ENCODE results near the gene SMIM41.
"Not testable (repeated sequence)": the region's sequence is repeated elsewhere in the genome, so short reads cannot be mapped to it uniquely, and the experiment has no call there.

Gene SMIM41

DNA sequence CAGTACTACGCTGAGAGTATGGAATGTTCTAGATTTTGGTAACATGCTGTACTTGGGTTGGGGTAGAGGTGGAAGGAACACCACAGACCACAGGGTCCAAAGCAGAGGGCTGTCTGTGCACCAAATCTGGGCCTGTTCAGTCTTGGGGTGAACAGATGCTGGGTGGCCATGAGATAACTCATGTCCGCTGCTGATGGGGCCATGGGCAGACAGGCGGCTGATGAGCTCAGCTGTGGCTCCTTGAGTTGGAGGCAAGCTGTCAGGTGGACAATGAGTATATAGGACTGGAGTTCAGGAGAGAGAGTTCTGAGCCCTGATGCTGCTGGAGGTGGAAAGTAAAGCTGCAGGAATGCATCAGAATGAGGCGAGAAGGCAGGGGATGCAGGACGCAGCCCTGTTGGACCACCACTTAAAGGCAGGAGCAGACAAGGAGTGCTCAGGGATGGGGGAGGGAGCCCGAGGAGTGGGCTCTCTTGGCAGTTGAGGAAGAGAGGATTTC lies 6.2 kb downstream of the SMIM41 start:
- DNase-seq (ENCODE audit: low read depth in 2 of 2): no peak

DNA sequence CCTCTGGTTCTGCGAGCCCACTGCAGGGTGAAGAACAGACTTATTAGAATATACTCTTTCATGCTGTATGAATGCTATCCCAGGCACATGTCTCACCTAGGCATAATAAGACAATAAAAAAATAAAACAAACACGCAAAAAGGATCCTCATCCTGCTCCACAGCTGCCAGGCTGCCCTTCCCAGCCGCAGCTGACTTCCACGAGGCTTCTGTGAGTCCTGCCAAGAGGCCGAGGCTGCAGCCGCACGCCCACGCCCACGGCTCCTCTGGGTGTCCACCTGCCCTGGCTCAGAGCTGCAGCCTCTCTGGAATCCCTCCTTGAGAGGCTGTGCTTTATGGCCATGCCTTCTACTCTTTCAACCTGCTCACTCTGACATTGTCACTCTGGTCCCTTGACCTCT lies 6.9 kb downstream of the SMIM41 start:
- no peak for DNase-seq (ENCODE audit: low read depth in 2 of 2)

DNA sequence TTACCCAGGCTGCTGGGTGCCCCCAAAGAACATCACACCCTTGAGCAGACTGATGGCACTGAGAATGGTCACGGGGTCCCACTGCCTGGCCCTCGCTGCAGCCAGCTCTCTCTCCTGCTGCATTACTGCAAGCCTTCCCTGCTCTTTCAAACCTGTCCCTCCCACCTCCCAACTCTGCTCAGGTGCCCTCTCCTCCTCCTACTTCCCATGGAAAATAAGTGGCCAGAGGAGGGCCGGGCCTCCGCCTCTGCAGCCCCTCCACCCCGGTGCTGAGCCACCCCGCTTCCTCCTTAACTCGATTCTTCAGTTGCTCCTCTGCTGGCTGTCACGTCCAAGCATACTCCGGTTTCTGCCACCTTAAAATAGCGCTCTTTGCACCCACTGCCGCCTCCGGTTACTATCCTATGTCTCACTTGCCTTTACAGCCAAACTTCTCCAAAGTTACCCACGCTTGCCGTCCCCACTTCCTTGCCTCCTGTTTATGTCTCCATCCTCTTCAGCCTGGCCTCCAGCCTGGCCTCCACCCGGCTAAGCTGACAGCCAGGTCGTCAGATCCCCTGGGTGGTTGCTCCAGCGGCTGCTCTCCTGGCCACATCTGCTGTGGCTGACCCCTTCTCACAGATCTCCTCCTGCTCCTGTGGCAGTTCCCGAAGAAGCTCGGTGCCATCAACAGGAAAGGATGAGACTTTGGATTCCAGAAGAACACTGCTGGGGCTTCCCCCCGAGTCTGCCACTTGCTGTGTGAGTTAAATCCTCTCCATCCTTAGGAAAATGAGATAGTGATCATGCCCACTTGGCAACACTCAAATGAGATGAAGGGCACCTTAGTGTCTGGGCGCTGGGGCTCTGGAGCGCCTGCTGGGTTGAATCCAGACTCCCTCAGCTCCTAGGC lies 7.7 kb downstream of the SMIM41 start:
- no peak for DNase-seq (ENCODE audit: low read depth in 2 of 2)

GRCh38 chr12:52087961-52088820 lies 8.7 kb downstream of the SMIM41 start:
- no peak for DNase-seq (ENCODE audit: low read depth in 2 of 2)

GRCh38 chr12:52089491-52089890 lies 10.0 kb downstream of the SMIM41 start:
- DNase-seq (ENCODE audit: low read depth in 2 of 2): no peak

GRCh38 chr12:52090291-52090690 lies 10.8 kb downstream of the SMIM41 start:
- no peak for DNase-seq (ENCODE audit: low read depth in 2 of 2)

- no peak for DNase-seq (ENCODE audit: low read depth in 2 of 2)
These were observed 11.6 kb downstream of the SMIM41 start for GRCh38 chr12:52091061-52091460.

DNA sequence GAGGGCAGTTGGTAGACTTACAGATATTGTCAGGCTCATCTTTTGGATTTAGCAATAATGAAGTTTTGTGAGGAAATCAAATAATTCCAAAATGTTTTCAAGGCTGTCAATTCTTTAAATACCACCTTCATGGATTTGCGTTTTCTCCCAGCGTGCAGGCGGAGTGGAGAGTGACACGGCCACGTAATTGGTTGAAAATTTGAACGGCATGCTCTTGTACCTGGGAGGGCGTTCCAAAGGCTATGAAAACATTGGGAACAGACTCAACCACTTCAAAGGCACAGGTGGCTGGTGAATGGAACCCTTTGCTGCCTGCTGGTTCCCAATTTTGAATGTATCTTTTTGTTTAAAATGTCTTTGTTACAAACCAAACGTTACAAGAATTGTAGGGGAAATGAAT lies 12.4 kb downstream of the SMIM41 start:
- DNase-seq (ENCODE audit: low read depth in 2 of 2): no peak

GRCh38 chr12:52093346-52093745 lies 13.8 kb downstream of the SMIM41 start:
- no peak for DNase-seq (ENCODE audit: low read depth in 2 of 2)

GRCh38 chr12:52096332-52097044 lies 17.0 kb downstream of the SMIM41 start:
- DNase-seq (ENCODE audit: low read depth in 2 of 2): no peak

GRCh38 chr12:52097045-52097666 lies 17.7 kb downstream of the SMIM41 start:
- DNase-seq (ENCODE audit: low read depth in 2 of 2): no peak

DNA sequence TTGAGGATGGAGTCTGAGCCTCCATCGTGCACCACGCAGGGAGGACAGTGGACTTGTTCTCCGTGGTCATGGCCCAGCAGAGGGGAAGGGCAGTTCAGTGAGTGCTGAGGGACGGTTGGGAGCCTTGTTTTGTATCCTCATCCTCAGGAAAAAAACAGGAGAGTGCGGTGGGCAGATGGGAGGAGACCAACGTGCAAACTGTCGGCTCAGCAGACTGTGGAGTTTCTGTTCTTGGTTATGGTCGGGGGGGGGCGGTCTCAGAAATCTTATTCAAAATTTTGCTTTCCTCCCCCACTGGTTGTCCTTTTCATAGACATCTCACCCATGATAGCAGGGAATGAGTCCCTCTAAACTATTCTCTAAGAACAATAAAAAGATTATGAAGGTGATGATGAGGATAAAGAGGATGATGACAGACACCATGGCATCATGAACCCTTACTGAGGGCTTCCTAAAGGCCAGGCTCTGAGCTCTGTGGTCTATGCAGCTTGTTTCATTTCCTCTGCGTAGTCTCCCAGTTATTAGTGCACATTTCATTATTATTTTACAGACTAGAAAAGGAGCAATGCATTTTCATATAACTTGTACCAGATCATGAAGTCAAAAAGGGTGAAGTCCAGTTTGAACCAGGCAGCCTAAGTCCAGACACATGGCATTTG lies 25.1 kb downstream of the SMIM41 start:
- not testable (repeated sequence) for DNase-seq (ENCODE audit: low read depth in 2 of 2)

- DNase-seq (ENCODE audit: low read depth in 2 of 2): peak; percentile 36 to 42
These were observed 37.0 kb downstream of the SMIM41 start for GRCh38 chr12:52116222-52117125.

- not testable (repeated sequence) for DNase-seq (ENCODE audit: low read depth in 2 of 2)
These were observed 38.4 kb downstream of the SMIM41 start for GRCh38 chr12:52117806-52118475.

- DNase-seq (ENCODE audit: low read depth in 2 of 2): peak in 1 of 2 donors; percentile 14
These were observed 40.1 kb downstream of the SMIM41 start for GRCh38 chr12:52119398-52120254.

DNA sequence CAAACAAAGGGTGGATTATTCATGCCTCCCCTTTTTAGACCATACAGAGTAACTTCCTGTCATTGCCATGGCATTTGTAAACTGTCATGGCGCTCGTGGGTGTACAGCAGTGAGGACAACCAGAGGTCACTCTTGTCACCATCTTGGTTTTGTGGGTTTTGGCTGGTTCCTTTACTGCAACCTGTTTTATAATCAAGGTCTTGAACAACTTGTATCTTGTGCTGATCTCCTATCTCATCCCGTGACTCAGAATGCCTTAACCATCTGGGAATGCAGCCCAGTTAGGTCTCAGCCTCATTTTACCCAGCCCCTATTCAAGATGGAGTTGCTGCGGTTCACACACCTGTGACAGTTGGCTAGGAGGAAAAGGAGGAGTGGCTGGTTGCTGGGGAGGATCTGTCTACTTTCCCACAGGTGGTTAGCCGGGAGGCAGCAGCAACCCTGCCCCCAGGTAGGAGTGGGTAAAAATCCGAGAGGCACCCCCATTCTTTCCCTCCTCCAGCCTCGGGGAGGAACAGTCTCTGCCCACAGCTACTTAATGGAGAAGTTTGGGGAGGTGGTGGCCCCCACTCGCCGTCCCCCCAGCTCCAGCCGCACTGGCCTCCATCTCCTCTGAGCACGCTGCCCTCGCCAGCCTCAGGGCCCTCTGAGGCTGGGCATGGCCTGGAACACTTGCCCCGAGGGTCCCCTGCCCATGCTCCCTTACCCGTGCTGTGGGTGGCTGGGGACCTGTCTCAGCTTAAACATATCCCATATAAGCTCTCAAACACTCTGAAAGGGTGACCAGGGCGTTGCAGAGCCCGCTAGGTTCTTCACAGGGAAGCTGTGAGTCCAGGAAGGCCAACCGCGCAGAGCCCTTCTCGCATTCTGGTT lies 41.7 kb downstream of the SMIM41 start:
- DNase-seq (ENCODE audit: low read depth in 2 of 2): no peak

GRCh38 chr12:52121824-52122539 lies 42.5 kb downstream of the SMIM41 start:
- peak; percentile 14 to 44 for DNase-seq (ENCODE audit: low read depth in 2 of 2)
